ENCODE results near the gene USP37.
"Not testable (repeated sequence)": the region's sequence is repeated elsewhere in the genome, so short reads cannot be mapped to it uniquely, and the experiment has no call there.

Gene USP37

GRCh38 chr2:218536804-218537494 lies 31.2 kb downstream of the USP37 start:
- Histone ChIP-seq H4K20me1 (ENCODE audit: insufficient read depth, low read length) (no peaks in the 10 kb centered on the region), H3K27ac (ENCODE audit: low read depth, low read length, poor library complexity, severe bottlenecking) (no peak overlapping the region), H3K36me3 (ENCODE audit: insufficient read depth, low read length) (peaks cover 85% of the 10 kb centered on the region), H3K9ac (ENCODE audit: low read length) (no peak overlapping the region), H3F3A (ENCODE audit: insufficient read depth, low read length) (no peaks in the 10 kb centered on the region), H3K27me3 (ENCODE audit: insufficient read depth, low read length) (no peaks in the 10 kb centered on the region), H3K4me1 (ENCODE audit: insufficient read depth, low read length, severe bottlenecking) (no peaks in the 10 kb centered on the region), H3K4me3 (ENCODE audit: low read depth, low read length, poor library complexity, severe bottlenecking) (no peak overlapping the region), H3K79me2 (ENCODE audit: insufficient read depth, low read length) (no peaks in the 10 kb centered on the region), H3K9me2 (ENCODE audit: low read depth, low read length) (no peaks in the 10 kb centered on the region), H3K9me3 (ENCODE audit: low read length) (no peaks in the 10 kb centered on the region), H3K4me2 (ENCODE audit: low read length) (no peak overlapping the region), H2AFZ (ENCODE audit: low read length) (no peak overlapping the region)
- TF ChIP-seq CTCF (IDR thresholded peaks at IDR 0.05; ENCODE audit: low read length) (no peak), EZH2 (IDR thresholded peaks at IDR 0.05; ENCODE audit: borderline replicate concordance, low read length) (no peak)

GRCh38 chr2:218529990-218530389 lies 38.2 kb downstream of the USP37 start:
- Histone ChIP-seq H3K9ac (ENCODE audit: low read length) (no peak overlapping the region), H3K27me3 (ENCODE audit: insufficient read depth, low read length) (no peaks in the 10 kb centered on the region)

GRCh38 chr2:218528409-218528808 lies 39.7 kb downstream of the USP37 start:
- H3K27me3 ChIP-seq (ENCODE audit: insufficient read depth, low read length); H3F3A ChIP-seq (ENCODE audit: insufficient read depth, low read length); H3K9me3 ChIP-seq (ENCODE audit: low read length); H2AFZ ChIP-seq (ENCODE audit: low read length); H3K4me1 ChIP-seq (ENCODE audit: insufficient read depth, low read length, severe bottlenecking); H3K9ac ChIP-seq (ENCODE audit: low read length); H3K4me3 ChIP-seq (ENCODE audit: low read depth, low read length, poor library complexity, severe bottlenecking); H4K20me1 ChIP-seq (ENCODE audit: insufficient read depth, low read length); H3K4me2 ChIP-seq (ENCODE audit: low read length); H3K79me2 ChIP-seq (ENCODE audit: insufficient read depth, low read length); H3K27ac ChIP-seq (ENCODE audit: low read depth, low read length, poor library complexity, severe bottlenecking); H3K9me2 ChIP-seq (ENCODE audit: low read depth, low read length): not testable (repeated sequence)
- H3K36me3 ChIP-seq (ENCODE audit: insufficient read depth, low read length), result peaks cover 95% of the 10 kb centered on the region

More at GRCh38 chr2:218529990-218530389, 38.2 kb downstream of the USP37 start:
- Histone ChIP-seq H4K20me1 (ENCODE audit: insufficient read depth, low read length) (no peaks in the 10 kb centered on the region), H3K36me3 (ENCODE audit: insufficient read depth, low read length) (peaks cover 92% of the 10 kb centered on the region), H3F3A (ENCODE audit: insufficient read depth, low read length) (no peaks in the 10 kb centered on the region), H3K9me3 (ENCODE audit: low read length) (0 out of 2 replicates have a peak, but pooled peaks cover 3% of the 10 kb centered on the region), H3K4me3 (ENCODE audit: low read depth, low read length, poor library complexity, severe bottlenecking) (no peak overlapping the region), H2AFZ (ENCODE audit: low read length) (no peak overlapping the region), H3K79me2 (ENCODE audit: insufficient read depth, low read length) (no peaks in the 10 kb centered on the region), H3K9me2 (ENCODE audit: low read depth, low read length) (no peaks in the 10 kb centered on the region), H3K4me2 (ENCODE audit: low read length) (no peak overlapping the region), H3K4me1 (ENCODE audit: insufficient read depth, low read length, severe bottlenecking) (no peaks in the 10 kb centered on the region), H3K27ac (ENCODE audit: low read depth, low read length, poor library complexity, severe bottlenecking) (no peak overlapping the region)
- TF ChIP-seq EZH2 (IDR thresholded peaks at IDR 0.05; ENCODE audit: borderline replicate concordance, low read length), result no peak
- TF ChIP-seq CTCF (IDR thresholded peaks at IDR 0.05; ENCODE audit: low read length), result no peak

GRCh38 chr2:218523651-218524050 lies 44.5 kb downstream of the USP37 start:
- Histone ChIP-seq H3K27me3 (ENCODE audit: insufficient read depth, low read length) (no peaks in the 10 kb centered on the region), H3K4me3 (ENCODE audit: low read depth, low read length, poor library complexity, severe bottlenecking) (no peak overlapping the region), H3K4me2 (ENCODE audit: low read length) (no peak overlapping the region), H3F3A (ENCODE audit: insufficient read depth, low read length) (no peaks in the 10 kb centered on the region), H3K9me2 (ENCODE audit: low read depth, low read length) (no peaks in the 10 kb centered on the region), H4K20me1 (ENCODE audit: insufficient read depth, low read length) (no peaks in the 10 kb centered on the region), H3K36me3 (ENCODE audit: insufficient read depth, low read length) (peaks cover 74% of the 10 kb centered on the region), H3K9ac (ENCODE audit: low read length) (no peak overlapping the region), H3K79me2 (ENCODE audit: insufficient read depth, low read length) (no peaks in the 10 kb centered on the region), H3K9me3 (ENCODE audit: low read length) (0 out of 2 replicates have a peak, but pooled peaks cover 3% of the 10 kb centered on the region), H2AFZ (ENCODE audit: low read length) (no peak overlapping the region), H3K27ac (ENCODE audit: low read depth, low read length, poor library complexity, severe bottlenecking) (no peak overlapping the region), H3K4me1 (ENCODE audit: insufficient read depth, low read length, severe bottlenecking) (no peaks in the 10 kb centered on the region)
- TF ChIP-seq EZH2 (IDR thresholded peaks at IDR 0.05; ENCODE audit: borderline replicate concordance, low read length) (no peak), CTCF (IDR thresholded peaks at IDR 0.05; ENCODE audit: low read length) (no peak)

Measured in OCI-LY1 (cell line).